B cell (primary cell): ENCODE results near the gene NPFFR2.
"Not testable (repeated sequence)": the region's sequence is repeated elsewhere in the genome, so short reads cannot be mapped to it uniquely, and the experiment has no call there.

Experiments used
- EZH2 ChIP-seq: IDR thresholded peaks from 2 replicates; pipeline ENCODE4 v1.6.1; 2012; ENCODE audit warnings: borderline replicate concordance, low read depth, mild to moderate bottlenecking, moderate library complexity, low read length; ENCODE audit not compliant: insufficient read depth, poor library complexity, severe bottlenecking
- TF ChIP-seq, protein P1 (sequence below): fragments of 200-600 bp; IDR thresholded peaks from one replicate; pipeline ENCODE4 v1.8.0; 2022; ENCODE audit warnings: antibody characterized with exemption, mild to moderate bottlenecking

DNA sequence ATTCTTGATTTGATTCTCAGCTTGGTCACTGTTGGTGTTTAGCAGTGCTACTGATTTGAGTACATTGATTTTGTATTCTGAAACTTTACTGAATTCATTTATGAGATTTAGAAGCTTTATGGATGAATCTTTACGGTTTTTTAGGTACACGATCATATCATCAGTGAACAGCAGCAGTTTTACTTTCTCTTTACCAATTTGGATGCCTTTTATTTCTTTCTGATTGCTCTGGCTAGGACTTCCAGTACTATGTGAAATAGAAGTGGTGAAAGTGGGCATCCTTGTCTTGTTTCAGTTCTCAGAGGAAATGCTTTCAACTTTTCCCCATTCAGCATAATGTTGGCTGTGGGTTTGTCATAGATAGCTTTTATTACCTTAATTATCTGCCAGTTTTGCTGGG is 58.8 kb downstream of the NPFFR2 start:
- TF ChIP-seq, protein P1, sequence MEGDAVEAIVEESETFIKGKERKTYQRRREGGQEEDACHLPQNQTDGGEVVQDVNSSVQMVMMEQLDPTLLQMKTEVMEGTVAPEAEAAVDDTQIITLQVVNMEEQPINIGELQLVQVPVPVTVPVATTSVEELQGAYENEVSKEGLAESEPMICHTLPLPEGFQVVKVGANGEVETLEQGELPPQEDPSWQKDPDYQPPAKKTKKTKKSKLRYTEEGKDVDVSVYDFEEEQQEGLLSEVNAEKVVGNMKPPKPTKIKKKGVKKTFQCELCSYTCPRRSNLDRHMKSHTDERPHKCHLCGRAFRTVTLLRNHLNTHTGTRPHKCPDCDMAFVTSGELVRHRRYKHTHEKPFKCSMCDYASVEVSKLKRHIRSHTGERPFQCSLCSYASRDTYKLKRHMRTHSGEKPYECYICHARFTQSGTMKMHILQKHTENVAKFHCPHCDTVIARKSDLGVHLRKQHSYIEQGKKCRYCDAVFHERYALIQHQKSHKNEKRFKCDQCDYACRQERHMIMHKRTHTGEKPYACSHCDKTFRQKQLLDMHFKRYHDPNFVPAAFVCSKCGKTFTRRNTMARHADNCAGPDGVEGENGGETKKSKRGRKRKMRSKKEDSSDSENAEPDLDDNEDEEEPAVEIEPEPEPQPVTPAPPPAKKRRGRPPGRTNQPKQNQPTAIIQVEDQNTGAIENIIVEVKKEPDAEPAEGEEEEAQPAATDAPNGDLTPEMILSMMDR = not testable (repeated sequence)
- not testable (repeated sequence) for TF ChIP-seq EZH2
